Right lung (tissue), 5 donors: ENCODE measurements around the gene PTPRM. TPM values are rescaled to one million over a fixed set of nuclear protein-coding genes. Genes with fewer than 3 reads are reported as not detected.

ENCODE experiments used
- DNase-seq, 2 donors: peaks; one replicate each; pipeline ENCODE4 v3.0.0-alpha.2; 2013
- polyA plus RNA-seq, 5 donors: library from polyadenylated mRNA; unstranded; fragments of 120-200 nt; gene quantifications; one replicate each; pipeline versions ENCODE4 v1.2.1 to v1.2.3, GENCODE V29; 2013; ENCODE audit warnings: inconsistent platforms in 1 of 5, low replicate concordance in 1 of 5; ENCODE audit not compliant: insufficient read length in 5 of 5, insufficient read depth in 1 of 5

Gene PTPRM
- polyA plus RNA-seq, 5 donors: 81.3 to 105 (median 93.0) TPM

DNA sequence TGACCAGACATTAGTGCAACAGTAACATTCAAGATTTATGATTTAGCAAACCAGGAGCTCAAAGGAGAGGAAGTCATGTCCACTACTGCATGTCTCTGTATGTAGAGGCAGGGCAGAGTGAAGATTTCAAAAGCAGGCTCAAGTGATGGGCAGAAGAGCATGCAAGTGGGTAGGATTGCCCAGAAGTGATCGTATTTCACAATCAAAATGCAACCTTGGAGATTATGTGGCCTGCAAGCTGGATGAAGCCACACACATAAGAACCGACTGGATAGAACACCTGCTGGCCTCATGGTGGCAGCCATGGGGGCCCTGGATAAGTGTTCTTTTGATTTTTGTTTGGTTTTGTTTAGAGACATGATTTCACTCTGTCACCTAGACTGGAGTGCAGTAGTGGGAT lies 755.4 kb downstream of the PTPRM start:
- no peak for DNase-seq

DNA sequence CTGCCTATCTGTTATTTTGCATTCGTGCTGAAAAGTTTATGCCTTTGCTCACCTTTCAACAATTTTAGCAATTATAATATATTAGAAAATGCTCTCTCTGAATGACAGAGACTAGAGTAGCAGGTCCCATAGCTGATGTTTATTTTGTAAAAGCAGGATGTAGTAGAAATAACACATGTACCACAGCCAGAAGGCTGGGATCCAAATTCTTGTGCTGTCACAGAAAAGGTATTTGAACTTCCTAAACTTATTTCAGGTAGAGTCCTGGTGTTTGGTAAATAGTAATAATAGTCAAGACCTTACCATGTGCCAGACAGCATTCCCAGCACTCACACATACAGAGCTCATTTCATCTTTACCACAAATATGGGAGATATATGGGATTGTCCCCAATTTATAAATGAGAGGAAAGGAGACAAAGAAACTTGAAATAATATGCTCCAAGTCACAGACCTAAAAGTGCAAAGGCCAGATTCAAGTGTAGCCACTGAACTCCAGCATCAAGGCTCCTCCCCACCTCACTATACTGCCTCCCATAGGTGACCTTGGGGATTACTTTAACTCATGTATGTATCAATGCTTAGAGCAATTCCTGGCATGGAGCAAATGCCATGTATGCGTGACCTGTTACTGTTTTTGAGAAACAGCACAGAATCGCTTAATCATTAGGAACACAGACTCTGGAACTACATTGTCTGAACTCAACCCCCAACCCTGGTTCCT lies 757.4 kb downstream of the PTPRM start:
- DNase-seq: no peak

DNA sequence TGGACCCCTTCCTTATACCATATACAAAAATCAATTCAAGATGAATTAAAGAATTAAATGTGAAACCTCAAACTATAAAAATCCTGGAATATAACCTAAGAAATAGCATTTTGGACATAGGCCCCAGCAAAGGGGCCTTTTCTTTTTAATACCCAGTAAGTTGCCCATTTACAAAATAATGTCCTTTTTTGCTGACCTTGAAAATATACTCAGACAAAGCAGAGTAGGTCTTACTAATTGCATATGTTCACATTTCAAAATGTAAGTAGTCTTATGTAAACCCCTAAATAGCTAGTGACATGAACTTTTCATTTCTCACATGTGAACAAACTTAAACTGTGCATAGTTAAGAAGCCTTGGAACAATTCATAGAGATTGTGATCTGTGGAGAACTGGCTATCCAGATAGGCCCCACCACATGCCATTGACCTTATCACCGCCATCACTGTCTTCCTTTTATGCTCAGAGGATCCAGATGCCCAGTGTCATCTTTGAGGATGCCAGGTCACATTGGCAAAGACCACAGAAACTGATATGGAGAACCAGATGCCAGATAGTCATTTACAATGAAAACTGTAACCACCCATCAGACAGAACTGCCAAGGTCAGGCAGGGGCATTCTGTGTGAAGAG lies 759.8 kb downstream of the PTPRM start:
- no peak for DNase-seq

DNA sequence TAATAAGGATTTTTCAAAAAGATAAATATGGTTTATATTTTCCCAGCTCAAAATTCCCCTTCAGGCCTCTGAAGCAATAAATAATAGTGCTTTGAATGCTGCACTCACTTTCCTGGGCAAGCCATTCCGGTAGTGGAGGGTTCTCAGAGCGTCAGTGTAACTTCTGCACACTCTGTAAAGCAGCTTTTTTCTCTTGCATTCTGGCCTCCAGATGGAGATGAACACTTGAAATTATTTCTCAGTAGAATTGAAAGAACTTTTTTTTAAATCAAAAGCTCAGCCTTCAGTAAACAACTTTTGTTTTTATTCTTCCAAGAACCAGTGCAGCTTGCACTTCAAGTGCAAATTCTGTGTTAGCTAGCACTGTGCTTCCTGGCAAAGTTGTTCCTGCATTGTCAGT lies 761.0 kb downstream of the PTPRM start:
- no peak for DNase-seq

DNA sequence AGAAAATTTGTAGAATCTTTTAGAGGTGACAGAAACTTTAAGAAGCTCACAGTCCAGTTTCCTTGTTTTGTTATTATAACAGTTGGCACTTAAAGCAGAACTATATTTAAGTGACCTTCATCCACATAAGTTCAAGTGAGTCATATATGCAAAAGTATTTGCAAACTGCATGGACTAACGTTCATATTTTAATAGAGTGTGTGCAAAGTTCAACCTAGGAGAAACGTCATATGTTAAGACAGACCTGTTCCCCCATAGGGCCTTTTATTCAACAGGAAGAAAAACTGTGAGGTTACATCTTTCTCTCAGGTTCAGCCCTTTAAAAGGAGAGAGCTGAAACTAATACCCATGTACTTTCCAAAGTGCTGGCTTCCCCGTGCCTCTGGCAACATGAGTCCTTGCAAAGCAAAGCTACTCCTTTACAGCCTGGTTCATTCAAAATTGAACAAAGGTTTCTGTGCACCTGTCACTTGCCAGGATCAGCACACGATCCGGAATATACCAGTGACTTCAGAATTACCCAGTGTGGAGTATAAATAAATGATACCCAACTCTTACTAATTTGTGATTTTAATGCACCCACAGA lies 762.2 kb downstream of the PTPRM start:
- DNase-seq: no peak

DNA sequence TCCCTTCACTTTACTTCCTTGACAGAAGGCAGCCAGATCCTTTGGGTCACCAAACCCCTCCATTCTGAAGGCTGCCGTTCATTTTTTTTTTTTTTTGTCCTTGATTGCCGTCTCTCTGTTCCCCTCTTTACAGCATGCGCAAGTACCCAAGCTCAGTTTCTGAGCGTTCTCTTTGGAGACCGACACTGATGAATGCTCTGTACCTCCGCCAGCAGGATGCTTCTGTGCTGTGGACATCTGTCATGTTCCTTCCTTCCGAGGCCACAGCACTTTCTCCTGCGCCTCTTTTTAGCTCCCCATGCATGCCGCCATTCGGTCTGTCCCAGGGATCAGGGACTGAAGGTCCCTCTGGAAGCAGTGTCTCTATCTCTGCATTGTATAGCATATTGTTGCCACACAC lies 763.5 kb downstream of the PTPRM start:
- no peak for DNase-seq

DNA sequence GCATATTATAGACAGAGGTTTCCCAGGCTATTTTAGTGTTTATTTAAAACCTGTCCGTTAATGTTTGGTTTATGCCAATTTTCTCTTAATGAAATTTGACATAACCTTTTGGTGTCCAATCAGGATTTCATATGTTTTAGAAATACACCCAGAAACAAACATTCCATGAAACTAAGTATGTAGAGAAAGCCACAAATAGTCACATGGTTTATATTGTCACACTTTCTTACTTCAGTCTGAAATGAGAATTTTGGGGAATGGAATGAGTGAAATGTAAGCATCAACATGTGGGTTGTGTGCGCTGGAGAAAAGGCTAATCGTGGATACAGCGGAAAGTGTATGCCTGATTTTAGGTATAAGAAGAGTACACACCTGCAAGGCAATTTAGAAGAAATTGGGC lies 765.2 kb downstream of the PTPRM start:
- no peak for DNase-seq

DNA sequence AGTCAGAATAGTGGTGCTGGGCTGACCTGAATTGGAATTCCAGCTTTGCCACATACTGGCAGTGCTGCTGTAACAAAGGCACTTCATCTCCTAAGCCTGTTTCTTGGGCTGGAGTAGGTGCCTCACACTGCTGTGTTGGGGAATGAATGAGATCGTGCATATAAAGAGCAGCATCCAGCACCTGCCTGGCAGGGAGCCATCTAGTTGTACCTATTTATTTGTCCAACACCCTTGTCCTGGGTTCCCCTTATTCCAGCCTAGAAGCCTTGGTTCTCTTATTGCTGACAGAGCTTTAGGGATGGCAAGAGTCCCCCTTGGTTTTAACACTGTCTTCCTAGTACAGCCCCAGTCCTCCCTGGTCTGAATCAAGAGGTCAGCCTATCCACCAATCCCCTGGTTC lies 766.8 kb downstream of the PTPRM start:
- DNase-seq: no peak

DNA sequence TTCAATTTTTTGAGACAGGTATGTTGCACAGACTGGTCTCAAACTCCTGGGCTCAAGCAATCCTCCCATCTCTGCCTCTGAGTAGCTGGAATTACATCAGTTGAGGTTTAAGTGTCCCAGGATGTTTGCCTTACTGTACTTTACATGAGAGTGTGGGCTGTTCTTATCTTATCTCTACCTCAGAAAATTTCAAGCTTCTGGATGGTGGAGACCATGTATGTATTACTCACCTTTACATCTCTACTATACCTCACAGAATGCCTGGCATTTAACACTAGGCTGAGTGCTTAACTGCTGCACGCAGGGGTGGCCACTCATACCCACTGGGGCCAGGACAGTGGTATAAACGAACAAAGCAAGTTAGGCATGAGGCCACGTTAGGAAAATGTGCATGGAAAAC lies 770.1 kb downstream of the PTPRM start:
- DNase-seq: no peak

DNA sequence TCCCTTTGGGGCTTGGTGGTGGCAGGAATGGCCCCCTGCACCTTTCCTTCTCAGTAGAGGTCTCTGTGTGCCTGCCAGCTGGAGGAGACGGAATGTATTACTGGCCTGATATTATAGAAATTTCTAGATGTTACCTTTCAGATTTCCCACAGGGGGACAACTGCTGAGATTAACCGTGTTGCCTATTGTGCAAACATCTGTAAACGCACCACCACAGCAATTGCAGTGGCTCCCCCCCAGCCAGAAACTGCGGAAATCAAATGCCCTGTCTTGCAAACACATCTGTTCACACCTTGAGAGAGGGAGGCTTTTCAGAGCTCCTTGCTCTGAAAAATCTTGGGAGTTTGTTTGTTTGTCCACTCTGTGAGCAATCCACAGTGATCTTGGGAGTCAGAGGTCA lies 772.1 kb downstream of the PTPRM start:
- no peak for DNase-seq

DNA sequence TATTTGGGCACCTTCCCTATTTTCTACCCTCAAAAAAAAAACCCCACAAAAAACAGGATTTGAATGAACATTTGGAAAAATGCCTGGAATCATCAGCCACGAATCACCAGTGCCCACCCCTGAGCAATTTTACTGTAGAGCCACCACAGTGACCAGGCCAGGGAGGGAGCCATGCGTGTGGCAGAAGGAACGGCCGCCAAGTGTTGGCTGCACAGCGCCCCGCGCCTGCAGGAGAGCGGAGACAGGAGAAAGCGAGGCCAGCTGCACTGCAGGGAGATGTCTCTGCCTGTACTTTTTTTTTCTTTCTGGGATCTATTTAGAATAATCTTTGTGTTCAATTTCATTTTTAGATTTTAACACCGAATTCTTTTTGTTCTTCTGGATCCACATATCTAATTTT lies 772.8 kb downstream of the PTPRM start:
- DNase-seq: no peak

DNA sequence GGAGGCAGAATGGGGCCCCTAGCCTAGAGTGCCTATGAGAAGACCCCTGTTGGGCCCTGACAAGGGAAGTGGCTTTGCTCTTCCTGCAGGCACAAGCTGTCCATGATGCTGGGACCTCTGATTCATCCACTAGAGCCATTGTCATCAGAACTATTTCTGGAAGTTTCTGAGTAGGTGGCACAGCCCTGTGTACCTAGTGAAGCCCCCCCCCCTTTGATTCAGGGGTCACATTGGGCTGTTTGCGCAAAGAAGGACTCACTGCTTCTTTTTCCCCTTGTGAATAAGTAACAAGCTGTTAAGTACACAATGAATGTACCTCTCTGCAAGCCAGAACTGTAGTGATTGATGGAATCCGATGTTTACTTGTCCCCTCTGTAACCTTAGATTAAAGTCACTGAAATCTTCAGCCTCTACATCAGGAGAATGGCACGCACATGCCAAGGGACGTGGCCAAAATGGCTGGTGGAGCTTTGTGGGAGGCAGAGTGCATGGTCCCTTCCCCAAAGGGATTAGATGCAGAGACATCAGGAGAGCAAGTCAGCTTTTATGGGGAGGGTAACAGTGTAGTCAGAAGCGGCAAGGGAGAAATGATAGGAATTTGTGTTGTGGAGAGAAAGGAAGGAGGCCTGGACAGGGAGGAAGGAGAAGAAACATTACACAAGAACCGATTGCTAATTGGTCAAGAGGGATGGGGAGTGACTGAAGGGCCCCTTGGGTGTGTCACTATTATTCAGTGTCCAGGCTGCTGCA lies 774.5 kb downstream of the PTPRM start:
- DNase-seq: peak in 1 of 2 donors; percentile 31

DNA sequence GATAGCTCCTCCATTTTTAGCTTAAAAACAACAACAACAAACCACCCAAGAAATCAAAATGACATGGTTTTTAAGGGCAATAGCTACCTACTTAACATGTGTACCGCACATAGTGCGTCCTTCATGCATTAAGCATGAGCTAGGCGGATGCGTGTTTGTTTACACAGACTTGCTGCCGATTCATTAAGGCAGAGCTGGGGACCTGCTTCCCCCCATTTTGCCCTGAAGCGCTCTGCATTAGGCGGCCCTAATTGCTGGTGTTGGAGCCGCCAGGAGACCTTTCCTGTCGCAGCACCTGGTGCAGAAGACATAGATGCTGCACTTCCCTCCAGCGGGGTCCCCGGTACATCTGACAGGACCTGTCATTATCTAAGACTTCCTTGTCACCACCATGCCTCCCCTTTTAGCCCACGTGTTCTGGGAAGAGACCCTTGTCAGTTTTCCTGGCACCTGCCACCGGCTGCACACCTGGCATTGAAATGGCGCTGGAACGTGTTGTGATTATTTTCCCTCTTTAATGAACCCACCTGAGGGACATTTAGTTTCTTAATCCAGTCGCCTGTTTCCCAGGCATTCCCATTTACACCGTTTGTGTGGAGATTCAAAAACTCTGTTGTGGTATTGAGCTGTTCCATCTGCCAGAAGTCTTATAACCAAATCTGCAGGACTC lies 781.1 kb downstream of the PTPRM start:
- DNase-seq: no peak

DNA sequence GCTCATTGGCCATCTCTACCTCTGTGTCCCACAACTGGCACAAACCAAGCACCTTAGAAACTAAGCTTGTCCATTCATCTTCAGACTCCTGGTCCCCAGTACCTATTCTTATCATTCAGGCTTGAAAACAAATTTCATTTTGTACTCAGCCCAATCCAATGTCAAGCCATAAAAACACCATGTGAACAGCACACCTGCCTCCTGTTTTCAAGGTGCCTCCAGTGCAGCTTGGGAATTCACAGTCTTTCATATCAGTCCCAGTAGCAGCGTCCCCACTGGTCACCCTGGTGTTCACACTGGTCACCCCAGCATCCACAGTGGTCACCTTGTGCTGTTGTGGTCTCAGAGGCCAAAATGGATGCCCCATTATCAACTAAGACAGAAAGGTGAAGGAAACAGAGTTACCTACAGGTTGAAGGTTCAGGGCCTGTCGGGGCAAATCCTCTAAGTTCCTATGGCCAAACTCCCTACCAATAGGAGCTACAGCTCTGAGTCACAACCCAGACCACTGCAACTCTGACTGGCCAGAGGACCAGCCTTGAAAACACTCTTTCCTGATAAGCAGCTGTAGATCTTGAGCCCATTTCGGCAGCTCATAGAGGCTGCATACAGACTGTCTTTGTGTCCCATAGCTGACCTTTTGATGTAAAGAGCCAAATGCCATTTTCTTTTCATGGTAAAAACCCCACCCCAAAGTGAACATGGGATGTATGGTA lies 782.6 kb downstream of the PTPRM start:
- no peak for DNase-seq

DNA sequence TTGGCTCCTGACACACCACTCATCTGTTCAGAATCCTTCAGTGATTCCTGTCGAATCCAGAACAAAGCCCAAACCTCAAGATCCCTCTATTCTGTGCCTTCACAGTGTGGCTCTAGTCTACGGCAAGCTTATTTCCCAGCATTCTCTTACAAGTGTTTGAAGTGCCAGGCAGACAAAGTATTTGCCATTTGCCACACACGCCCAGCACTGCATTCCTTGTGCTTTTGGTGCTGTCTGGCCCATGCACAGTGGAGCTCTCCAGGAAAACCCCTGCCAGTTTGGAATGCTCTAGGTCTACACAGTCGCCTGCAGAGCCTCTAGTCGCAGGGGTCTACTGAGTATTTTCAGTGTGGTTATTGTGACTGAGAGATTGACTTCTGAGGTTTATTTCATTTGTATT lies 783.5 kb downstream of the PTPRM start:
- no peak for DNase-seq

DNA sequence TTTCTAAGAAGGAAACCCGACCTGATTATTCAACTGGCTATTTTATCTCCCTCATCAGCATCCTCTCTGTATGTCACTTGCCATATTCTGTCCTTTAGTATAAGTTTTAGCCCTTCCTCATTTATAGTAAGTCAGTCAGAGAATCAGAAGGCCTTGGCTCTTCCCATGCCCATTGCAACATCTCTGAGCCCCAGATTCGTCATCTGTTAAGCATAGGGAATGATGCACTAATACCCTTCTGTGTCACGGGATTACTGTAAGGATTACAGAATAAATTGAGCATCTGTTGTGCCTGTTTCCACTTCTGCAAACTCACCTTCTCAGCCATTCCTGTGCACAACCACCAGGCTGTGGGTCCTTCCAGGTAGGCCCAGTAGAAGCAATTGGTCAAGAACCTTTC lies 784.0 kb downstream of the PTPRM start:
- DNase-seq: no peak

DNA sequence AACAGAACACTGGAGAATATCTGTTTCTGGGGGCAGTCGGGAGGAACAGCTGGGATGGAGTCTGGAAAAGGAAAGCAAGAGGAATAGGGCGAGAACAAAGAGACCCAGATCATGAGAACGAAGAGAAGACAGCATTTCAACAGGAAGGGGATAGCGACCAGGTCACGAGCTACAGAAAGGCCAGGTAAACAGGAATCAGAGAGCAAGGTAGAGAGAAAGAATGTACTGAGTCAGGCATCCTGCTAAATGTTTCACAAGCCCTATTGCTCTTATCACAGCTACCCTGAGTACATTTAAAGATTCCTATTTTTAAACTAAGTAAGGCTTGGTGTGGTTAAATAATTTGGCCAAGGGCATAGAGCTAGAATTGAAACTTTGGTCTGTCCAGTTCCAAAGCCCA lies 787.2 kb downstream of the PTPRM start:
- no peak for DNase-seq

DNA sequence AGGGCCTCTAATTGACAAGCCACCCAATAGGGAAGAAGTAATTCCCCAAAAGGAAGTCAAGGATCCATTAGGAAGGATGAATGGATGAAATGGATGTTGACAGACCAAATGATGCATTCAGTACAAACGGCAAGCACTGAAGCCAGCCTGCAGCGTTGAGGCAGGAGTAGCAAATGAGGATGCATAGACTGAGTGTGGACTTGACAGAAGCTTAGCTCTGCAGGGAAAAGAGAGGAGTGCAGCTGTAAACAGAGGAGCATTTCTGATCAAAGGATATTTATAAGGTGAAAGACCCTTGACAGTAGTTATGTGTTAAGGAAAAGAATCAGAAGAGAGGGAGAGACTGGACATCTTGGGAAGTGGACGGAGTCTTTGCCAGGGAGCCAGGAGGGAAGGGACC lies 788.9 kb downstream of the PTPRM start:
- DNase-seq: no peak

DNA sequence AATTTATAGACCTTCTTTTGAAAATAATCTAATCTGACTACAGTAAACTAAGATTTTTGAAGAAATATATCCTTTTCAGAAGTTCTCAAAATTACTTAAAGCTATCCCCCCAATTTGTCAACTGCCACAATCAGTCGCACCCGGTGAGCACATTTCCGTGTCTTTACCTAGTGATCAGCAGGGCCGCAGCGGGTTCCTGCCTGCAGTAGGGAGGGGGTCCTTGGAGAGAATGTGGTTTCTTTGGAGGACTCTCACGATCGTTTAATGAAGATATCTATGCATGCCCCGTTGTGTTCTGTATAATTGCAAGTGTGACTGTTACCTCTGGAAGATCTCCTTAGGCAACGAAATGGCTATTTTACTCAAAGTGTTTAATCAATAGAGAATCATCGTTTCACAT lies 790.2 kb downstream of the PTPRM start:
- no peak for DNase-seq

DNA sequence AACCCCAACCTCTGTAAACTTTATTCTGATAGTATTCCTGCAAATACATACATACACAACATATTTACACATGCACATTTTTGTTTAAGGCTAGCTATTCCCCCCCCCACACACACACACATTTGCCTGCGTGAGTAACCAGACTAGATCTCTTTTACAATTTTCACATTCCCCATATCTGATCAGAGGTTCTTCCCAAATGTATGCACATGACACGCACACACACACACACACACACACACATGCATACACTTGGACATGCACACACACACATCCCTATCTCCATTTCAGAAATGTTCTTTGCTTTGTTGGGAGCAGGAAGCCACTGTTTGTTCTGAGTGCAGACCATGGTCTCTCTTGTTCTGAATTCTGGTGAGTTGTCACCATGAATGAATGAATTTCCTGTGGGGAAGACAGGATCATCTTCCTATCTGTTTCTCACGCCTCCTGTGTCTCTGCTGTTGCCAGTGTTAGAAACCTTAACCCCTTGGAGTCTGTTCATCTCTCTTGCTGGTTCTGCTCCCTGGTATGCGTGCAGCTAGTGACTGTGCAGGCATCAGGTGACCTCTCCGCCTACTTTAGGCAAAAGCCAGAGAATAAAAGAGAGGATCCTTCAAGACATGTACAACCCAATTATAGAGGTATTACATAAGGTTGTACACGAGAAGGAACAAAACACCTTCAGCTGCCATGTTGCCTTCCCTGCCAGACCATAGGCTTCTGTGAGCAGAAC lies 791.1 kb downstream of the PTPRM start:
- DNase-seq: no peak

DNA sequence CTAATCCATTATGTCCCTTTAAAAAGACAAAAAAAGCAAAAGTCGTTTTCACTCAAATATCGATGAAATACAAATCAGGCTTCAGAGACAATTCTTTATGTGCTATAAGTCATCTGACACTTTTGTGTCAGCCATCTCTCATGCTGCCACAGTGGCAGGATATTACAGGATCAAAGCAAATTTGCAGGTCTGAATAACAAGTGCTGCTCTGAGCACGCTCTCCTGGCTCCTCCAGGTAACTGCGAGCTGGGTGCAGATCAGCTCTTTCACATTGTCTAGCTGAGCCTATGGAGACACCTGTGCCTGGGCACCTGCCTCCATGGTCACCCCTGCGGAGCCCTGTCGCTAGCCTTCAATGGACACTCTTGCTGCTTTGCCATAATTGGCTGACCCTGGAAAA lies 792.0 kb downstream of the PTPRM start:
- DNase-seq: no peak
